ENCODE data around the gene CCDC124.

CCDC124 gene

DNA sequence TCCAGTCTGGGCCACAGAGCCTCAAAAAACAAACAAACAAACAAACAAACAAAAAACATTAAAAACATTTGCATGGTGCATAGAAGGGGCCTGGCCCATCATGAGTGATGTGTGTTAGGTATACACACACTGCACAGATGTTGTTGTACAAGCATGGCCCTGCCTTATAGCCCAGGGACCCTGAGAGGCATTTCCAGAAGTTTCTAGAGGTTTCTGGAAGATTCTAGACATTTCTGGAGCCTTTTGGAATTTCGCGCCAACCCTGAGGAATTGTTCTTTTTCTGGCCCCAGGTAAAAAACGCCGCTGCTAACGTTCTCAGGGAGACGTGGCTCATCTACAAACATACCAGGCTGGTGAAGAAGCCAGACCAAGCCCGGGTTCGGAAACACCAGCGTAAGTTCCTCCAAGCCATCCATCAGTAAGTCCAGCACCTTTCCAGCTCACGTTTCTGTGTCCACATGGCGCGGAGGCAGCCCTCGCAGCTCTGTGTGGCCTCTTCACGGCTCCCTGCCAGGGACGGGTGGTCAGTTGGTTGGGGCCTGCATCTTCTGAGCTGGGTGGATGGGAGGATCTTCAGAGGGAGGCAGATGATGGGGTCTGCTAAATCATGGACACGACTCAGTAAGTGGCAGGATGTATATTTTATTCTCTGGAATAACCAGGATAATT lies 56.7 kb downstream of the CCDC124 start:
- no peak for DNase-seq

- no peak for DNase-seq
Observed at GRCh38 chr19:17993076-17993813, 60.4 kb downstream of the CCDC124 start.

Measured in NCI-H187 treated with DMSO at 0.1 percent for 48 hours (cell line).